Ishikawa (cell line): ENCODE results near the gene LIPN.
A peak's percentile ranks its signal among the peaks of the same experiment; 100 is the strongest.

Experiments
- CEBPB ChIP-seq: IDR thresholded peaks from 2 replicates; pipeline ENCODE4 v1.6.1; 2012
- CREB1 ChIP-seq: IDR thresholded peaks from 2 replicates; pipeline ENCODE4 v1.6.1; 2012; ENCODE audit warnings: low read depth
- EGR1 ChIP-seq: IDR thresholded peaks from 2 replicates; pipeline ENCODE4 v1.6.1; 2012
- EP300 ChIP-seq: IDR thresholded peaks from 2 replicates; pipeline ENCODE4 v1.6.1; 2012; ENCODE audit warnings: borderline replicate concordance
- FOXM1 ChIP-seq: IDR thresholded peaks from 2 replicates; pipeline ENCODE4 v1.6.1; 2012; ENCODE audit warnings: low read depth, borderline replicate concordance
- MAX ChIP-seq: IDR thresholded peaks from 2 replicates; pipeline ENCODE4 v1.6.1; 2012
- NFIC ChIP-seq: IDR thresholded peaks from 2 replicates; pipeline ENCODE4 v1.6.1; 2012
- RAD21 ChIP-seq: IDR thresholded peaks from 2 replicates; pipeline ENCODE4 v1.6.1; 2012; ENCODE audit warnings: low read depth
- REST ChIP-seq: IDR thresholded peaks from 2 replicates; pipeline ENCODE4 v1.6.1; 2012; ENCODE audit warnings: low read depth, mild to moderate bottlenecking
- TAF1 ChIP-seq: IDR thresholded peaks from 2 replicates; pipeline ENCODE4 v1.6.1; 2012; ENCODE audit warnings: low read depth, mild to moderate bottlenecking
- TCF12 ChIP-seq: IDR thresholded peaks from 2 replicates; pipeline ENCODE4 v1.6.1; 2012; ENCODE audit warnings: low read depth
- TEAD4 ChIP-seq: IDR thresholded peaks from 2 replicates; pipeline ENCODE4 v1.6.1; 2012
- USF1 ChIP-seq: IDR thresholded peaks from 2 replicates; pipeline ENCODE4 v1.6.1; 2012
- YY1 ChIP-seq: IDR thresholded peaks from 2 replicates; pipeline ENCODE4 v1.6.1; 2012; ENCODE audit warnings: low read depth
- ZBTB7A ChIP-seq: IDR thresholded peaks from 2 replicates; pipeline ENCODE4 v1.6.1; 2012; ENCODE audit warnings: low read depth

LIPN gene

GRCh38 chr10:88805924-88806323 lies 46.1 kb downstream of the LIPN start:
- TF ChIP-seq TCF12 (no peak), FOXM1 (no peak), REST (no peak), CREB1 (no peak), RAD21 (no peak), YY1 (no peak)

GRCh38 chr10:88809621-88810020 lies 49.8 kb downstream of the LIPN start:
- TF ChIP-seq MAX (no peak), YY1 (no peak), RAD21 (no peak), FOXM1 (no peak), ZBTB7A (no peak), TAF1 (no peak), TEAD4 (no peak), NFIC (no peak), REST (no peak), CREB1 (no peak), EP300 (no peak), EGR1 (no peak), USF1 (no peak), TCF12 (no peak)

- TF ChIP-seq RAD21, result peak; percentile 70
- TF ChIP-seq TEAD4, result peak; percentile 69
- TF ChIP-seq TCF12, result no peak
- TF ChIP-seq NFIC, result peak; percentile 42; the same call in 1 of the 2 replicates
- peak; percentile 49 for TF ChIP-seq MAX
- no peak for TF ChIP-seq CEBPB
Observed at GRCh38 chr10:88810196-88810961, 50.6 kb downstream of the LIPN start.

GRCh38 chr10:88813200-88813599 lies 53.4 kb downstream of the LIPN start:
- TF ChIP-seq USF1 (no peak), EP300 (no peak), ZBTB7A (no peak), RAD21 (no peak), YY1 (no peak), EGR1 (no peak), NFIC (no peak), TCF12 (no peak), MAX (no peak), TEAD4 (no peak), FOXM1 (no peak), CREB1 (no peak), TAF1 (no peak)

- TF ChIP-seq MAX (no peak), TCF12 (no peak), EGR1 (no peak), CEBPB (no peak), CREB1 (no peak), TEAD4 (no peak), YY1 (no peak), USF1 (no peak), RAD21 (no peak), FOXM1 (no peak), NFIC (no peak), REST (no peak), ZBTB7A (no peak), EP300 (no peak), TAF1 (no peak)
Observed at GRCh38 chr10:88819290-88819689, 59.5 kb downstream of the LIPN start.
